ENCODE measurements around the gene PRSS36.
"Not testable (repeated sequence)": the region's sequence is repeated elsewhere in the genome, so short reads cannot be mapped to it uniquely, and the experiment has no call there.

DNA sequence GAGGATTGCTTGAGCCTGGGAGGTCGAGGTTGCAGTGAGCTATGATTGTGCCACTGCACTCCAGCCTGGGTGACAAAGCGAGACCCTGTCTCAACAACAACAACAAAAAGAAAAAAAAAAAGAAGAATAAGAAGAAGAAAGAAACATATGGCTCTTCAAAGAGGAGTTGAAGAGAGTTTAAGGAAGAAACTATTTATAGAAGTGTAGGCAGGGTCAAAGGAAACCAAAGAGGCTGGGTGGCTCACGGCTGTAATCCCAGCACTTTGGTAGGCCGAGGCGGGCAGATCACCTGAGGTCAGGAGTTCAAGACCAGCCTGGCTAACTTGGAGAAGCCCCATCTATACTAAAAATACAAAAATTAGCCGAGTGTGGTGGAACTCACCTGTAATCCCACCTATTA is 1.1 kb upstream of the PRSS36 start:
- TF ChIP-seq, protein P1, sequence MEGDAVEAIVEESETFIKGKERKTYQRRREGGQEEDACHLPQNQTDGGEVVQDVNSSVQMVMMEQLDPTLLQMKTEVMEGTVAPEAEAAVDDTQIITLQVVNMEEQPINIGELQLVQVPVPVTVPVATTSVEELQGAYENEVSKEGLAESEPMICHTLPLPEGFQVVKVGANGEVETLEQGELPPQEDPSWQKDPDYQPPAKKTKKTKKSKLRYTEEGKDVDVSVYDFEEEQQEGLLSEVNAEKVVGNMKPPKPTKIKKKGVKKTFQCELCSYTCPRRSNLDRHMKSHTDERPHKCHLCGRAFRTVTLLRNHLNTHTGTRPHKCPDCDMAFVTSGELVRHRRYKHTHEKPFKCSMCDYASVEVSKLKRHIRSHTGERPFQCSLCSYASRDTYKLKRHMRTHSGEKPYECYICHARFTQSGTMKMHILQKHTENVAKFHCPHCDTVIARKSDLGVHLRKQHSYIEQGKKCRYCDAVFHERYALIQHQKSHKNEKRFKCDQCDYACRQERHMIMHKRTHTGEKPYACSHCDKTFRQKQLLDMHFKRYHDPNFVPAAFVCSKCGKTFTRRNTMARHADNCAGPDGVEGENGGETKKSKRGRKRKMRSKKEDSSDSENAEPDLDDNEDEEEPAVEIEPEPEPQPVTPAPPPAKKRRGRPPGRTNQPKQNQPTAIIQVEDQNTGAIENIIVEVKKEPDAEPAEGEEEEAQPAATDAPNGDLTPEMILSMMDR (IDR thresholded peaks at IDR 0.05 in 4 of 5, conservative IDR thresholded peaks at IDR 0.05 in 1 of 5): not testable (repeated sequence)
- TF ChIP-seq POLR2A (IDR thresholded peaks at IDR 0.05): not testable (repeated sequence)

Measured in gastrocnemius medialis (tissue), 4 donors.